Measurements from ENCODE around the gene CCDC178. TPM values are rescaled to one million over a fixed set of nuclear protein-coding genes. Genes with fewer than 3 reads are reported as not detected.

CCDC178 gene
- total RNA-seq, 2 donors from 2014 or later = 0.22 to 0.29 TPM

DNA sequence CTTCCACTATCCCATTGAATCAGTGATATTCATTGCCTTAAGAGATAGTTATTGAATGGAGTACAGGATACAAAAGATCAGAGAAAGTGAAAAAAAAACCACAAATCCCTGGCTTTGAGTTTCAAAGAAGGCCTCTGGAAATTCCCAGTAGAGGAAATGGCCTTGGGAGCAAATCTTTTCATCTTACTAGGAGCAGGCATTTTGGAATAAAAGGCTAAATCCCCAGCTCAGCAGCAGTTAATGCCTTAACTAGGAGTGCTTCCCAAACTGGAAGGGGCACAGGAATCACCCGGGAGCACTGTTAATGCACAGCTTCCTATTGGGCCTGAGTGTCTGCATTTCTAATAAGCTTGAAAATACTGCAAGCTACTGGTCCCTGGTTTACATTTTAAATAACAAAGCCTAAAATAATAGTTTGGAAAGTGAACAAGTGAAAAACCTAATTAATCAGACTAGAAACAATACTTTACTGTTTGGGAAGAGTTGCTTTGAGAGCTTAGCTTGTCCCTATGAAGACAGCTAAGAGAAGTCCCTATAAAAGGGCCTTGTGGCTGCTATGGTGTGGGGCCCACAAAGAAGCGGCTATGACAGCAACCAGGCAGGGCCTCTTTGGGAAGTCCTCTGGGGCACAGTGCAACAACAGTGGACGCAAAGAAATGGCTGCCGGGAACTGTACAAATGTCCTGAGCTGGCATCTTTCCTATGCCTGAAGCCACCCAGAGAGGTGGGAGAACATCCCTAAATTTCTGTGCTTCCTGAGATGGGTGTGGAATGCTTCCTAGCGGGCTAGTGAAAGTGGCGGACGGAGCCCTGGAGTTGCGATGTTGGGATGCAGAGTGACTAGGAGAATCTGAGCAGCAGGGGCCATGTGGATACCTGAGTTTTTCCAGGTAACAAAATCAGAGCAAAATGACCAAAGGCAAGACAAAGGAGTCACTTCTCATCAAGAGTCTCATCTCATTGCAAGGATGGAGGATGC, 550.6 kb downstream of the CCDC178 start:
- Mint-ChIP-seq H3K9me3 (peaks cover 2% of the 10 kb centered on the region), H3K4me3 (no peak overlapping the region), H3K27me3 (ENCODE audit: insufficient read depth) (no peaks in the 10 kb centered on the region), H3K36me3 (ENCODE audit: low read depth) (no peaks in the 10 kb centered on the region), H3K27ac (no peak overlapping the region), H3K4me1 (peaks cover 11% of the 10 kb centered on the region)
- Histone ChIP-seq H3K36me3 (ENCODE audit: control insufficient read depth, insufficient read depth, low read length) (no peaks in the 10 kb centered on the region), H3K27me3 (ENCODE audit: control insufficient read depth, insufficient read depth, low read length, poor library complexity, severe bottlenecking) (no peaks in the 10 kb centered on the region), H3K4me1 (ENCODE audit: control insufficient read depth, insufficient read depth, low read length) (no peaks in the 10 kb centered on the region), H3K9ac (ENCODE audit: extremely low read depth, low read length, poor library complexity, severe bottlenecking) (no peak overlapping the region), H3K4me3 (ENCODE audit: low read length) (no peak overlapping the region), H3K9me3 (ENCODE audit: control insufficient read depth, low read length) (no peaks in the 10 kb centered on the region), H3K27ac (ENCODE audit: low read depth, low read length) (no peak overlapping the region)
- TF ChIP-seq, protein P1, sequence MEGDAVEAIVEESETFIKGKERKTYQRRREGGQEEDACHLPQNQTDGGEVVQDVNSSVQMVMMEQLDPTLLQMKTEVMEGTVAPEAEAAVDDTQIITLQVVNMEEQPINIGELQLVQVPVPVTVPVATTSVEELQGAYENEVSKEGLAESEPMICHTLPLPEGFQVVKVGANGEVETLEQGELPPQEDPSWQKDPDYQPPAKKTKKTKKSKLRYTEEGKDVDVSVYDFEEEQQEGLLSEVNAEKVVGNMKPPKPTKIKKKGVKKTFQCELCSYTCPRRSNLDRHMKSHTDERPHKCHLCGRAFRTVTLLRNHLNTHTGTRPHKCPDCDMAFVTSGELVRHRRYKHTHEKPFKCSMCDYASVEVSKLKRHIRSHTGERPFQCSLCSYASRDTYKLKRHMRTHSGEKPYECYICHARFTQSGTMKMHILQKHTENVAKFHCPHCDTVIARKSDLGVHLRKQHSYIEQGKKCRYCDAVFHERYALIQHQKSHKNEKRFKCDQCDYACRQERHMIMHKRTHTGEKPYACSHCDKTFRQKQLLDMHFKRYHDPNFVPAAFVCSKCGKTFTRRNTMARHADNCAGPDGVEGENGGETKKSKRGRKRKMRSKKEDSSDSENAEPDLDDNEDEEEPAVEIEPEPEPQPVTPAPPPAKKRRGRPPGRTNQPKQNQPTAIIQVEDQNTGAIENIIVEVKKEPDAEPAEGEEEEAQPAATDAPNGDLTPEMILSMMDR (conservative IDR thresholded peaks at IDR 0.05) = no peak
- WGBS, 2 experiments (ENCODE audit: insufficient coverage in 1 of 2, insufficient read length in 1 of 2) = 81 to 83% methylated on average over 5 to 8 of the region's 8 CpGs
- peak; percentile 57 for DNase-seq

DNA sequence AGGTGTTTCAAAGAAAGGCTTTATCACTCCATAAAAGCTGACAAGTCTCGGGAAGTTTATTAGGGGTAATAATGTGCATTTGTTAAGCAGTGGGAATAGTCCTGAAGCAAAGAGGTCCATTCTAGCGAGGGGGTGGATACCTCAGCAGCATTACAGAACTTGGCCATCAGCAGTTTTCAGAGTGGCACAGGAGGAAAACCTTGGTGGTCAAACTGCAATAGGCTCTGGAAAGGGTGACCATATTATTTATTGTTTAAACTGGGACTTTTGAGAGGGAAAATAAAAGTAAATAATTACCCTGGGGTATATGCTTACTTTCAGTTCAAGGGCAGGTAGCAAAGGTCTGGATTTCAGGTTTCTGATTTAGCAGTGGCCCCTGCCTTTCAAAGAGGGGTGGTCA, 552.2 kb downstream of the CCDC178 start:
- Mint-ChIP-seq H3K4me1 (peaks cover 11% of the 10 kb centered on the region), H3K27ac (no peak overlapping the region)
- 85 to 92% methylated on average over 2 of the region's 2 CpGs for WGBS, 2 experiments (ENCODE audit: insufficient coverage in 1 of 2, insufficient read length in 1 of 2)

More for the DNA sequence above, 552.2 kb downstream of the CCDC178 start:
- H3K27me3 Mint-ChIP-seq (ENCODE audit: insufficient read depth) = no peaks in the 10 kb centered on the region
- TF ChIP-seq, protein P1 (conservative IDR thresholded peaks at IDR 0.05) = no peak
- H3K4me3 Mint-ChIP-seq = no peak overlapping the region
- no peak for DNase-seq
- peaks cover 1% of the 10 kb centered on the region for H3K27me3 ChIP-seq (ENCODE audit: control insufficient read depth, insufficient read depth, low read length, poor library complexity, severe bottlenecking)
- no peaks in the 10 kb centered on the region for H3K36me3 ChIP-seq (ENCODE audit: control insufficient read depth, insufficient read depth, low read length)
- H3K9me3 ChIP-seq (ENCODE audit: control insufficient read depth, low read length) = no peaks in the 10 kb centered on the region
- no peak overlapping the region for H3K9ac ChIP-seq (ENCODE audit: extremely low read depth, low read length, poor library complexity, severe bottlenecking)
- no peaks in the 10 kb centered on the region for H3K4me1 ChIP-seq (ENCODE audit: control insufficient read depth, insufficient read depth, low read length)
- H3K36me3 Mint-ChIP-seq (ENCODE audit: low read depth) = no peaks in the 10 kb centered on the region
- no peak overlapping the region for H3K27ac ChIP-seq (ENCODE audit: low read depth, low read length)
- H3K4me3 ChIP-seq (ENCODE audit: low read length) = no peak overlapping the region
- H3K9me3 Mint-ChIP-seq = no peaks in the 10 kb centered on the region

Other genes starting within 250 kb of the CCDC178 start
- gene ASXL3, start 137.5 kb upstream of the CCDC178 start, total RNA-seq = 1 to 10 TPM in 1 of 2 donors, under 1 TPM in 1; 0.71 to 1.1 TPM

All from endodermal cell (in vitro differentiated cells).